Testis (tissue), 2 donors: ENCODE data around the gene ARHGAP5.

Experiments
- POLR2A ChIP-seq: fragments of 450-650 bp; IDR thresholded peaks from one replicate; pipeline ENCODE4 v1.6.1; 2017; ENCODE audit warnings: antibody characterized with exemption, mild to moderate bottlenecking, moderate library complexity
- TF ChIP-seq, protein P1 (sequence below), 3 experiments: fragments of 450-650 bp in 2 of 3; fragments of 200-600 bp in 1 of 3; sonication (generic) in 1 of 3; IDR thresholded peaks; one replicate each; pipeline ENCODE4 v1.5.1; 2016 to 2019; ENCODE audit warnings: antibody characterized with exemption in 3 of 3, mild to moderate bottlenecking in 2 of 3, moderate library complexity in 1 of 3

GRCh38 chr14:32077081-32078022 lies at the start of gene ARHGAP5:
- no peak for TF ChIP-seq POLR2A
- TF ChIP-seq, protein P1, sequence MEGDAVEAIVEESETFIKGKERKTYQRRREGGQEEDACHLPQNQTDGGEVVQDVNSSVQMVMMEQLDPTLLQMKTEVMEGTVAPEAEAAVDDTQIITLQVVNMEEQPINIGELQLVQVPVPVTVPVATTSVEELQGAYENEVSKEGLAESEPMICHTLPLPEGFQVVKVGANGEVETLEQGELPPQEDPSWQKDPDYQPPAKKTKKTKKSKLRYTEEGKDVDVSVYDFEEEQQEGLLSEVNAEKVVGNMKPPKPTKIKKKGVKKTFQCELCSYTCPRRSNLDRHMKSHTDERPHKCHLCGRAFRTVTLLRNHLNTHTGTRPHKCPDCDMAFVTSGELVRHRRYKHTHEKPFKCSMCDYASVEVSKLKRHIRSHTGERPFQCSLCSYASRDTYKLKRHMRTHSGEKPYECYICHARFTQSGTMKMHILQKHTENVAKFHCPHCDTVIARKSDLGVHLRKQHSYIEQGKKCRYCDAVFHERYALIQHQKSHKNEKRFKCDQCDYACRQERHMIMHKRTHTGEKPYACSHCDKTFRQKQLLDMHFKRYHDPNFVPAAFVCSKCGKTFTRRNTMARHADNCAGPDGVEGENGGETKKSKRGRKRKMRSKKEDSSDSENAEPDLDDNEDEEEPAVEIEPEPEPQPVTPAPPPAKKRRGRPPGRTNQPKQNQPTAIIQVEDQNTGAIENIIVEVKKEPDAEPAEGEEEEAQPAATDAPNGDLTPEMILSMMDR (IDR thresholded peaks at IDR 0.05), result no peak
